SKM-1 treated with dmso at 0.1 percent for 144 hours (cell line): ENCODE data around the gene GUF1.
A peak's percentile ranks its signal among the peaks of the same experiment; 100 is the strongest.

Experiments
- DNase-seq: peaks from one replicate; lab custom pipeline; 2025; ENCODE audit not compliant: unreplicated experiment; lab: John Stamatoyannopoulos, UW

Gene GUF1

DNA sequence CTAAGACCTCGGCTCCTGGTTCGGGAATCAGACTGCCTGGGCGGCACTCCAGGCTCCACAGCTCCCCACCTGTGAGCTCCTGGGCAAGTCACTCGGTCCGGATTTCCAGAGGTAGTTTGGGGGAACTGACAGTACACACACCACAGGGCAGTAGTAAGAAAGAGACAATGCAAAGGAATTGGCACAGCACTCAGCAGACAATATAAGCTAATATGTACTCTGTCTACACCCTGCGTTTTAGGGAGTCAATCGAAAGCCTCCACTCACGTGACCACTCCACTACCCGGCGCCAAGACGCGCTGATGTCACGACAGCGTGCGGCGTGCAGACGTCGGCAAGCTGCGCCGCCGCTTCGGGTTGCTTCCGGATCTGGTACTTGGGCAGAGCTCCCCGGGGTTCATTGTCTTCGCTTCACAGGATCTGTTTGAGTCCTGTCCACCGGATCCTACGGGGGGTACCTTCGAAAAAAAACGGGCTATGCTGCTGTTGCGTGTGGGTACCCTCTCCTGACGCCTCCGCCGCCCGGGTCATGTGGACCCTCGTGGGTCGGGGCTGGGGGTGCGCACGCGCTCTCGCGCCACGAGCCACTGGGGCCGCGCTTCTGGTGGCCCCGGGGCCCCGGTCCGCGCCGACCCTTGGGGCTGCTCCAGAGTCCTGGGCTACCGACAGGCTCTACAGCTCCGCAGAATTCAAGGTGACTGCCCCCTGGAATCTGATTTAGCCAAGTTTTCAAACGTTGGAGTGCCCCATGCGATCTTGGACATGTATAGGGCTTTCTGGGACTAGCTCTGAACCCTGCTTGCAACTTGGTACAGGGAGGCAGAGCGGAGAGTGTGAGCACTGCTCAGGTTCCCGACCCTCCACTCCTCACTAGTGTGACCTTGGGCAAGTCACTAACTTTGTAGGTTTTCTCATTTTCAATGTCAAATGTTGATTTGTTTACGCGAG lies at the start of gene GUF1:
Gene GUF1 (plus strand): TSS at position 327 of the 948 bp plus-strand sequence. CDS start 203 bp downstream, at position 530.
- peak; percentile 88 for DNase-seq

GRCh38 chr4:44629280-44629866 lies 48.8 kb upstream of the GUF1 start:
- DNase-seq = peak; percentile 50

- DNase-seq = no peak
Measured at GRCh38 chr4:44632089-44632488, 46.1 kb upstream of the GUF1 start.

DNA sequence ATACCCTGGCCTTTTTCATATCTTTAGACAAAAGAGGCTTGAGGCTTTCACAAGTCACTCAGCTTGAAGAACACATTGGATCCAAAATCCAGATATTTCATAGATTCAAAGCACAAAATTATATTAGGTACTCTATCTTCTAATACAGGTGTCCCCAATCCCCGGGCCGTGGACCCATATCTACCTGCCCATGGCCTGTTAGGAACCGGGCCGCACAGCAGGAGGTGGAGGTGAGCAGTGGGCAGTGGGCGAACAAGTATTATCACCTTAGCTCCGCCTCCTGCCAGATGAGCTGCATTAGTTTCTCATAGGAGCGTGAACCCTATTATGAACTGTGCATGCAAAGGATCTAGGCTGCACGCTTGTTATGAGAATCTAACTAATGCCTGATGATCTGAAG lies 45.5 kb upstream of the GUF1 start:
- DNase-seq = no peak

- no peak for DNase-seq
Measured at GRCh38 chr4:44638091-44638490, 40.1 kb upstream of the GUF1 start.

DNA sequence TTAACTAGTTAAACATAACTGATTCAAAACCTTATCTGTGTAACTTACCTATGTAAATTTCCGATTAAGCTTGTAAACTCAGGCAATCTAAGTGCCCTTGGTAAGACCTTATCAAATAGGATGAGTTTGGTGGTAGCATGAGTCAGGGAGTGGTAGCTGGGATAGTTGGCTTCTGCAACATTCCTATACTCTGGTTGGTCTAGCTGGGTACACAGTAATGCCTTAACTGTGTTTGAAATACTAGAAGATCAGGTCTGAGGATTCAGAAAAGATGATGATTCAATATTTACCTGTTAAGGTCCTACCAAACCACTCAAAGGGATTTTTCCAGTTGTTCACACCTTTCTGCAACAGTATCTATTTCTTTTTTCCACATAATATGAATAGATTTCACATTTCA lies 32.1 kb upstream of the GUF1 start:
- DNase-seq = no peak

GRCh38 chr4:44651425-44651824 lies 26.8 kb upstream of the GUF1 start, which contains the start of gene YIPF7:
YIPF7 (minus strand) TSS chr4:44651625; CDS start chr4:44650100, 1,525 bp downstream.
- DNase-seq = no peak

- no peak for DNase-seq
Measured at GRCh38 chr4:44652002-44652401, 26.2 kb upstream of the GUF1 start.

- no peak for DNase-seq
Measured at GRCh38 chr4:44660396-44660795, 17.8 kb upstream of the GUF1 start.

- DNase-seq = no peak
Measured at GRCh38 chr4:44661940-44662622, 16.1 kb upstream of the GUF1 start.

DNA sequence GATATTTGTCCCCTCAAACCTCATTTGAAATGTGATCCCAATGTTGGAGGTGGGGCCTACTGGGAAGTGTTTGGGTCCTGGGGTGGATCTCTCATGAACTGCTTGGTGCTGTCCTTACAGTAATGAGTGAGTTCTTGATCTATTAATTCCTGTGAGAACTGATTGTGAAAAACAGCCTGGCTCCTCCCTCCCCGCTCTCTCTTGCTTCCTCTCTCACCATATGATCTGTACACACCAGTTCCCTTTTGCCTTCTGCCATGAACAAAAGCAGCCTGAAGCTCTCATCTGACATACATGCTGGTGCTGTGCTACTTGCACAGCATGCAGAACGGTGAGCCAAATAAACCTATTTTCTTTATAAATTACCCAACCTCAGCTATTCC lies 15.6 kb upstream of the GUF1 start:
- DNase-seq = no peak

- no peak for DNase-seq
Measured at GRCh38 chr4:44663539-44664263, 14.5 kb upstream of the GUF1 start.

DNA sequence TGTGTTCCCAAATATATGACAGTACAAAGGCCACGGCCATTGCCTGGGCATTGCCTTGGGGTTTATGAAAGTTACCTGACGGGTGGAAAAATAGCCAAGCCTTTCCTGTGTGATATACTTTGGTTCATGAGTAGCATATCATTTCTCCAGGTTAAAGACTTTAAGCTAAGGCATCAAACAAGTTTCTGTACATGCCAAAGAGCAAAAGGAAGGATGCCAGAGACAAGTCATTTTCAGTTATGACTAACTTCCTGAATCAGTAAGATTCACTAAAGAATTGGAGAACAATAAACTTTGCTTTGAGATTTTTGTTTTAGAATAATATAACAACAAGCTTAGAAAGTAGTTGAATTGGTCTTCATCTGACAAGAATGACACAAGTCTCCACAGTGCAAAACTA lies 9.7 kb upstream of the GUF1 start:
- no peak for DNase-seq

GRCh38 chr4:44670506-44671199 lies 7.6 kb upstream of the GUF1 start:
- no peak for DNase-seq

DNA sequence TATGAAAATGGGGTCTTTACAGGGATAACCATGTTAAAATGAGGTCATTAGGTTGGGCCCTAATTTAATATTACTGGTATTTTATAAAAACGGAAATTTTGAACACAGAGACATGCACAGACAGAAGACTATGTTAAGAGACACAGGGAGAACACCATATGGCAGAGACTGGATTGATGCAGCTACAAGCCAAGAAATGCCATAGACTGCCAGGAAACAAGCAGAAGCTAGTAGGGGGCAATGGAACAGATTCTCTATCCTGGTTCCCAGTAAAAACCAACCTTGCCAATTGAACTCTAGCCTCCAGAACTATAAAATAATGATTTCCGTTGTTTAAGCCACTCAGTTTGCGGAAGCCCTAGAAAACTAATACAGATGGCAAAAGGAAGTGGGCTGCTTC lies 6.6 kb upstream of the GUF1 start:
- no peak for DNase-seq

- DNase-seq = no peak
Measured at GRCh38 chr4:44674471-44674870, 3.7 kb upstream of the GUF1 start.

GRCh38 chr4:44675366-44675765 lies 2.9 kb upstream of the GUF1 start:
- no peak for DNase-seq

DNA sequence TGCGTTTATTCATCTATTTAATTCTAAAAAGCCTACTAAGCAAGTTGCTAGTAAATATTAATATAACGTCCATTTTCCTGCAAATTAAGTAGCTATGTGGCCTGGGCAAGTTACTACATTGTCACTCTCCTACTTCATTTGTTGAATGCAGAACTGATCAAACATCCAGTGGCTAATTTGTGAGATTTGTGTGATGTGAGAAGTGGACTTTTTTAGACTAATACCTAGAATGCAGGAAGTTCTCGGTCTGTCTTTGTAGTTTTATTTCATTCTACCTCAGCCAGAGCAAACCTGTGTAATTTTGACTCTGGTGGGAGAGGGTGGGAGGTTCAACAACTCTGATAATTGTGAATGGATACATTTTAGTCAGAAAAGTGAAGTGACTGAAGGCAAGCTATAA lies 840 bp downstream of the GUF1 start:
- no peak for DNase-seq

GRCh38 chr4:44684648-44685047 lies 6.4 kb downstream of the GUF1 start:
- DNase-seq = no peak

DNA sequence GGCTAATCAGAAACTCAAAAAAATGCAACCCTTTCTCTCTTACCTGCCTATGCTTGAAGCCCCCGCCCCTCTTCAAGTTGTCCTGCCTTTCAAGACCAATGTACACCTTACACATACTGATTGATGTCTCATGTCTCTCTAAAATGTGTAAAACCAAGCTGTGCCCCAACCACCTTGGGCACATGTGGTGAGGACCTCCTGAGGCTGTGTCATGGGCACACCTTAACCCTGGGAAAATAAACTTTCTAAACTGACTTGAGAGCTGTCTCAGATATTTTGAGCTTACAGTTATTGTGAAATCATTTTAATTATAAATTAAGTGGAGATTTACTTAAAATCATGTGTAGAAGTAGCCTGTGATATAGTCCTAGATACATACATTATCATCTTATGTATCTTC lies 22.2 kb downstream of the GUF1 start:
- DNase-seq = no peak

DNA sequence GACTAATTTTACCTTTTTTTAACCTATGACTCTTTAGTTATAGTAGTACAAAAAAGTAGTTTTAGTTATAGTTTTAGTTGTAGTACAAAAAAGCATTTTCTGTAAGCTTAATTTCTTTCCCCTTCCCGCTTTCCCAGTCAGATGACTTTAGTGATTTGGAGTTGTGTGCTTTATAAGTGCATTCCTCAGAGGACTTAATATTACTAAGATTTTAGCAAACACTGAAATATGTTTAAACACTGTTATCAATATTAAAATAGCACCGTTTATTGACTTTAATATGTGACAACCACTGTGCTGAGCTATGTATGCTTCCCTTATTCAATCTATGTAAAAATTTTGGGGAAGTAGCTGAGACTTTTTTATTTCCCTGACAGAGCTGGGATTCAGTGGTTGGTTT lies 22.8 kb downstream of the GUF1 start:
- DNase-seq = no peak
